Keratinocyte (primary cell): Measurements from ENCODE around the gene IL1A.

Source experiments
- CTCF ChIP-seq, 3 experiments: IDR thresholded peaks in 1 of 3; conservative IDR thresholded peaks in 1 of 3; optimal IDR thresholded peaks in 1 of 3; 2 replicates in 2 of 3; 3 replicates in 1 of 3; pipeline versions ENCODE3 to v1.5.1; 2011; ENCODE audit warnings: low read length in 3 of 3, mild to moderate bottlenecking in 3 of 3, moderate library complexity in 2 of 3, control low read depth in 1 of 3, inconsistent platforms in 1 of 3; ENCODE audit not compliant: insufficient read depth in 2 of 3; ENCODE audit errors: extremely low read depth in 1 of 3
- EZH2 ChIP-seq: IDR thresholded peaks from one replicate; pipeline ENCODE4 v1.6.1; 2012; ENCODE audit warnings: inconsistent platforms, mild to moderate bottlenecking, low read length, moderate library complexity

GRCh38 chr2:112794131-112794733, 9.9 kb upstream of the IL1A start:
- TF ChIP-seq CTCF (optimal IDR thresholded peaks at IDR 0.05 in 1 of 3, IDR thresholded peaks at IDR 0.05 in 1 of 3, conservative IDR thresholded peaks at IDR 0.05 in 1 of 3; ENCODE audit: extremely low read depth in 1 of 3, insufficient read depth in 2 of 3, low read length in 3 of 3): no peak
- TF ChIP-seq EZH2: no peak
